Gastrocnemius medialis (tissue), 4 donors: ENCODE measurements around the gene GANC.

Source experiments
- CTCF ChIP-seq, 5 experiments: fragments of 450-650 bp in 3 of 5; fragments of 200-600 bp in 2 of 5; sonication (generic) in 2 of 5; IDR thresholded peaks in 4 of 5; conservative IDR thresholded peaks in 1 of 5; 1 replicate in 4 of 5; 2 replicates in 1 of 5; pipeline ENCODE4 v1.5.1; 2016 to 2019; ENCODE audit warnings: antibody characterized with exemption in 5 of 5, mild to moderate bottlenecking in 3 of 5, moderate library complexity in 3 of 5
- POLR2A ChIP-seq, 2 donors: fragments of 450-650 bp; IDR thresholded peaks; one replicate each; pipeline ENCODE4 v1.6.1; 2017; ENCODE audit warnings: antibody characterized with exemption in 2 of 2, mild to moderate bottlenecking in 2 of 2, moderate library complexity in 2 of 2

GRCh38 chr15:42348083-42348482 is 75.1 kb downstream of the GANC start:
- TF ChIP-seq CTCF (IDR thresholded peaks at IDR 0.05 in 4 of 5, conservative IDR thresholded peaks at IDR 0.05 in 1 of 5) (no peak), POLR2A (IDR thresholded peaks at IDR 0.05) (no peak)
